Left cardiac atrium (tissue), 4 donors: ENCODE data around the gene MRGPRD. TPM values are rescaled to one million over a fixed set of nuclear protein-coding genes. Genes with fewer than 3 reads are reported as not detected.

ENCODE experiments used
- ATAC-seq, 2 donors: fragments of 200-7000 bp; cut with Tn5 transposase; one replicate each; pipeline ENCODE4 v1.9.1; 2020; ENCODE audit warnings: mild to moderate bottlenecking in 2 of 2, moderate library complexity in 2 of 2
- DNase-seq: peaks from one replicate; pipeline ENCODE4 v3.0.0-alpha.2; 2020
- intact Hi-C, 2 donors: fragments of 100-400 bp; cut with DNase I; formaldehyde crosslinking; loops; one replicate each; pipeline versions ENCODE4 v1.14.1 to v1.15.1; 2022 to 2023
- long read RNA-seq: library from polyadenylated mRNA; unstranded; transcript quantifications from one replicate; pipeline ENCODE4 v2.0.0, GENCODE V29; 2021
- total RNA-seq, 2 donors: library from RNA; stranded (reverse); fragmentation: NEBNext Ultra II Directional; extraction: Animal tissue kit (Norgen Biotek cat#: 25700); gene quantifications; one replicate each; pipeline ENCODE4 v1.2.1, GENCODE V29; 2021
- donor health status: DM: no; HTN: yes; CAD: no.
- donor health status: DM: no; HTN: yes; CAD: no; lungs with severe emphysema.
- donor health status: DM: yes; HTN: yes; CAD: no.
- donor health status: Dilated cardiomyopathy.

The MRGPRD gene, protein sequence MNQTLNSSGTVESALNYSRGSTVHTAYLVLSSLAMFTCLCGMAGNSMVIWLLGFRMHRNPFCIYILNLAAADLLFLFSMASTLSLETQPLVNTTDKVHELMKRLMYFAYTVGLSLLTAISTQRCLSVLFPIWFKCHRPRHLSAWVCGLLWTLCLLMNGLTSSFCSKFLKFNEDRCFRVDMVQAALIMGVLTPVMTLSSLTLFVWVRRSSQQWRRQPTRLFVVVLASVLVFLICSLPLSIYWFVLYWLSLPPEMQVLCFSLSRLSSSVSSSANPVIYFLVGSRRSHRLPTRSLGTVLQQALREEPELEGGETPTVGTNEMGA
- total RNA-seq, result not detected
- long read RNA-seq, result 0 reads

DNA sequence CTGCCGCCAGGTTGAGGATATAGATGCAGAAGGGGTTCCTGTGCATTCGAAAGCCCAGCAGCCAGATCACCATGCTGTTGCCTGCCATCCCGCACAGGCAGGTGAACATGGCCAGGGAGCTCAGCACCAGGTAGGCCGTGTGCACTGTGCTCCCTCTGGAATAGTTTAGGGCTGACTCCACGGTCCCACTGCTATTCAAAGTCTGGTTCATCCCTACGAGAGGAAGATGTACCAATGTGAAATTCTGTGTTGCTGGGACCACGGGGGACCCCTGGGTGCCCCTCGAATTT, at the start of gene MRGPRD:
Gene MRGPRD (minus strand): TSS at position 211 of the 290 bp plus-strand sequence. CDS start 0 bp downstream, at position 211.
- ATAC-seq, result no peak
- no peak for DNase-seq
- intact Hi-C loops, result no loop called here

DNA sequence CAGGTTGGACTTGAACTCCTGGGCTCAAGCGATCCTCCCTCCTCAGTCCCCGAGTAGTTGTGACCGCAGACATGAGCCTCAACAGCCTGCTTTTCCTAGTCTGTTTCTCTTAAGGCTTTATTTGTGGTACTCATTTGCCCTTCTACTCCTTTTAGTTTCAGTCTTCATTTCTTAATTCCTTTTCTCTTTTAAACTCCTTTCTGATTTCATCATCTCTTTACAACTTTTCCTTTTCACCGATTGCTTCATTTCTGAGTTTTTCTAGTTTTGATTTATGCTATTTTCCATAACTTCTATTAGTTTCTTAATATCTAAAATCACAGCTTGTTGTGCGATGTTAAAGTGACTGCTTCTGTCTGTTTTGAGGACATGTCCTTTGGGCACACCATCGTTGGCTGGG, 49.5 kb upstream of the MRGPRD start:
- DNase-seq, result no peak
- intact Hi-C loops, result no loop called here
- ATAC-seq, result no peak

DNA sequence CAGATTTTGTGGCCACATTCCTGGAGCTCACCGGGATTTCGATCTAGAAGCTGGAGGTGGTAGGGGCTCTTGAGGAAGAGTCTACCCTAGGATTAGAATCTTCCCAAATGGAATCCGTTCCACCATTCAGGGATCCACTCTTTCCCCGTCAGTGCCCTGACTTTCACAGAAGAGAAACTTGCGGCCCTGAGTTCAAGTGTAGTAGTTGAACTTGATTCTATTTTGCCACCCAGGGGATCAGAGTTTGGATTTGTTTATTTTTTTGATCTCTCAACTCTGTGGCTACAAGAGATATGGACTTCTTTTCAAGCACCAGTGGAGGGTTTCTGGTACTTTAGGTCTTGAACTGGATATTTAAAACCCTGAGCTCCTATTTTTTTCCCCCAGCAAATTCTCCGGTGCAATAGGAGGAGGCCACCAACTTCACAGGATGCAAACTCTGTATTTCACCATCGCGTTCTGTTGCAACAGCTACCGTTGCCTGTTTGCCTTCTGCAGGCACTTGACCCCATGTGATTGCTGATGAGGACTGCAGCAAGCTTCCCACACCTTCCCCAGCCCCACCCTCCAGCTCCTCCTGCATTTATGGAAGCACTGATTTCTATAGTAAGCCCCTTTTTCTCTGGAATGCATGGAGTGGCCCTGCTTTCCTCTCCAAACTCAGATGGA, 47.1 kb upstream of the MRGPRD start:
- ATAC-seq, result no peak

DNA sequence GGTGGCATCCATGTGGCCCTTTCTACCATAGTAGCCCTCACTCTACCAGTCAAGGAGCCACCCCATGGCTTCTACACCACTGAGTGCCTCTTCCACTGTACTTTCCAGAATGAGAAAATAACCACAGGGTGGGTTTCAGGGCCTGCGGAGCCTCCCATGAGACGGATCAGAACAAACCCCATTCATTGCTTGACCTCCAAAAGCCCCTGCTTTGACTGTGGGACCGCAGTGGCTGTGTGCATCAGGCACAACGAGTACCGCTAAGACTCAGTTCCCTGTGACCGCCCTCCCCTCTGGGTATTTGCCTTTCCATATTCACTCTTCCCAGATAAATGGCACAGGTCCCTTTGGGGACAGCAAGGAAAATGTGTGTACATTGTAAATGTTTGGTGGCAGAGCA, 43.7 kb upstream of the MRGPRD start:
- intact Hi-C loops, result no loop called here

More for the DNA sequence above, 47.1 kb upstream of the MRGPRD start:
- DNase-seq, result no peak
- intact Hi-C loops, result no loop called here

DNA sequence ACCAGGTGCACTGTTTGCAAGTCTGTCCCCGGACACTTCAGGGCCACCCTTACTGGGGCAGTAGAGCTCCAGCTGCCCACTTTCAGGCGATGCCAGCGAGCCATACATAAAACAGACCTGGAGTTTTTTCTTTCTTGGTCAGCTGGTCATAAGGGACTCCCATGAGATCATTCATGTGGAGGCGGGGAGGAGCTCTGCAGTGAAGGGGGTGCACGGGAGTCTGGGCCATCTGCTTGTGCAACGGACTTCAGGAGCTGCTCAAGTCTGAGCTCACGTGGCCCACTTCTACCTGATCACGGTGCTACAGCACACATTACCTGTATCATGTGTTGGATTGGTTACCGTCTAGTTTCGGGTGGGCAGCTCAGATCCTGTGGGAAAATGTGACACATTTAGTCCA, 41.5 kb upstream of the MRGPRD start:
- ATAC-seq, result no peak
- DNase-seq, result no peak
- intact Hi-C loops, result no loop called here

More for the DNA sequence above, 43.7 kb upstream of the MRGPRD start:
- ATAC-seq, result no peak
- no peak for DNase-seq

DNA sequence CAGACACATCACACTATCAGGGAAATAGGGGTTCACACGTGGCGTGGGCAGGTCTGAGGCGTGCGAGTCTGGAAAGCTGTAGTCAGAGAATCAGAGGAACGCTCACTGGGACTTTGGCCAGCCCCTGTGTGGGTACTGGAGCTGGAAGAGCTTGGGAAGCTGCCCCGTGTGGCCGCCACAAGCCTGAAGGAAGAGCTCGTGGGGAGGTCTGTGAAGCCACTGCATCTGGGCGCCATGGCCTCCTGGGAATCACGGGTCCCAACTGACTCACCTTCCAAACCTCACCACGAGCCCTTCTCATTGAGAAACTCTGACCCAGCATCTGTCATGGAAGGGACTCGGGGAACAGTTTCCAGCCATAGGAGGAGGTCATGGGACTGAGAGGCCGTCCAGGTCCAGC, 38.1 kb upstream of the MRGPRD start:
- no peak for DNase-seq
- no peak for ATAC-seq
- intact Hi-C loops, result no loop called here

DNA sequence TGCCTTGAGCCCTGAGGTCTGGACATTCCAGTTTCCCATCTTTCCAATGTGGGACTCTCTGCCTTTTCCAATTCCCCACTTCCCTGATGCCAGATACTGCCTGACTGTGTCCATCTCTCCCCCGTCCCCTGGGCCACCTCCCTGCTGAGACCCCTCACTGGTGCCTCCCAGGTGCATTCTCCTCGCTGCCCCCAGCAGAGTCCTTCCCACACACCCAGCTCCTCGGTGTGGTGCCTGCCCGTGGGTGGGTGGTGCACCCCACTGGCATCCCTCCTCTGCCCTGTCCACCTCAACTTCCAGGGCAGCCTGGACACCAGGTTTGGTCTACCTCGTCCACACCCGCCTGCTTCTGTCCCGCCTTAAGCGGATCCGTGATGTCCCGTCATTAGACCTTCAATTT, 37.2 kb upstream of the MRGPRD start:
- intact Hi-C loops, result no loop called here

DNA sequence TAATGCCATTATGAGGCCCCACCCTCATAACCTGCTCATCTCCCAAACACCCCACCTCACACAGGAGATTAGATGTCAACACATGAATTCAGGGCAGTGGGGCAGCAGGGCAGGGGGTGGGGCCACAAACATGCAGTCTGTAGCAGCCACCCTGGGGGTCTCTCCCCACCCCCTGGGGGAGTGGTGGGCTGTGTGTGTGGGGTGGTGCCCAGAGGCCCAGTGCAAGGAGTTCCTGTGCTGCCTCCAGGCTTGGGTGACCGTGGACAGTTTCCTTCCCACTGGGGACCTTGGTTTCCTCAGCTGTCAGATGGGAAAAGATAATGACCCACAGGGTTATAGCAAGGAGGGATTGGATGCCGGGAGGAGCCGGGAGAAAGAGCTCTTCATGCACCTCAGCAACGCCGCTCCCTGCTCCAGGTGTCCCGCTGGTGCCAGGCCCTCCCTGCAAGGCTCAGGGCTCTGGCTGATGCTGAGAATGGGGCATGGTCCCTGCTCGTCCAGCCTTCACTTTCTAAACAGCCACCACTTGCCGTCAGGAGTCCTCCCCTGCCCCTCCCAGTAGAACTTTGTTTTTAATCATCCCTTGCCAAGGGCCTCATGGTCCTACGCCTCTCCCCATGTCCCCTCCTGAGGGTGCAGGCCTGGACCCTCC, 34.2 kb upstream of the MRGPRD start:
- intact Hi-C loops, result no loop called here
- DNase-seq (no peak), ATAC-seq (no peak)

More for the DNA sequence above, 37.2 kb upstream of the MRGPRD start:
- ATAC-seq, result no peak
- DNase-seq, result no peak

DNA sequence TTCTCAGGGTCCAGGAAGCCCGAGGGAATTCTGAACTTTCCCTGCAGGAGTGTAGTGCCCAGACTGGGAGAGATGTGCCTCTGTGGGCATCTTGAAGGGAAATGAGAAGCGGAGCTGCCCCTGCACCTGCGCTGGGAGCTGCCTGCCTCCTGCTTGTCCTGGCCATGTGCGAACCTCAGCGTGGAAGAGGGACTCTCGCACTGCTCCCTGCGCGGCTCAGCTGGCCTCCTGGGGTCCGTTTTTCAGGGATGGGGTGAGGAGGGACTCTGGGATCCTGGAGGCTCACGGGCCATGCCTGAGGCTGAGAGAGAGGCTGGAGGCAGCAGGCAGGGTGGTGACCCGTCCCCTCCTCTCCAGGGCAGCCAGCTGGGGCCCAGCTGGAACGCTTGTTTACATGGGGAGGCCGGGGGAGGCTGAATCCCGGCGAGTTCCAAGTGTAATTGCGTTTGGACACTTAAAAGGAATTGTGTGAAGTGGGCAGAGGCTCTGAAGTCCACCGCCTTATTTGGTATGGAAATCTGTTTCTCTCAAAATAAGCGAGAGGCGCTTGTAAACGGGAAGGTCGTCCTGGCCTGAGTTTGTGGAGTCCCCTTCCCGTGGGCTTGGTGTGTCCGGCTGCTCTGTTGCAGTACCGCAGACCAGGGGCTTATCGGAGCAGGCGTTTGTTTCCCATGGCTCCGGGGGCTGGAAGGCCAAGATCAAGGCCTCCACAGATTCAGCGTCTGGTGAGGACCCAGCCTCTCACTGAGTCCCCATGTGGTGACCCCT, 33.5 kb upstream of the MRGPRD start:
- DNase-seq, result peak; percentile 67
- peak; percentile 27 to 55 for ATAC-seq
- intact Hi-C loops, result no loop called here

DNA sequence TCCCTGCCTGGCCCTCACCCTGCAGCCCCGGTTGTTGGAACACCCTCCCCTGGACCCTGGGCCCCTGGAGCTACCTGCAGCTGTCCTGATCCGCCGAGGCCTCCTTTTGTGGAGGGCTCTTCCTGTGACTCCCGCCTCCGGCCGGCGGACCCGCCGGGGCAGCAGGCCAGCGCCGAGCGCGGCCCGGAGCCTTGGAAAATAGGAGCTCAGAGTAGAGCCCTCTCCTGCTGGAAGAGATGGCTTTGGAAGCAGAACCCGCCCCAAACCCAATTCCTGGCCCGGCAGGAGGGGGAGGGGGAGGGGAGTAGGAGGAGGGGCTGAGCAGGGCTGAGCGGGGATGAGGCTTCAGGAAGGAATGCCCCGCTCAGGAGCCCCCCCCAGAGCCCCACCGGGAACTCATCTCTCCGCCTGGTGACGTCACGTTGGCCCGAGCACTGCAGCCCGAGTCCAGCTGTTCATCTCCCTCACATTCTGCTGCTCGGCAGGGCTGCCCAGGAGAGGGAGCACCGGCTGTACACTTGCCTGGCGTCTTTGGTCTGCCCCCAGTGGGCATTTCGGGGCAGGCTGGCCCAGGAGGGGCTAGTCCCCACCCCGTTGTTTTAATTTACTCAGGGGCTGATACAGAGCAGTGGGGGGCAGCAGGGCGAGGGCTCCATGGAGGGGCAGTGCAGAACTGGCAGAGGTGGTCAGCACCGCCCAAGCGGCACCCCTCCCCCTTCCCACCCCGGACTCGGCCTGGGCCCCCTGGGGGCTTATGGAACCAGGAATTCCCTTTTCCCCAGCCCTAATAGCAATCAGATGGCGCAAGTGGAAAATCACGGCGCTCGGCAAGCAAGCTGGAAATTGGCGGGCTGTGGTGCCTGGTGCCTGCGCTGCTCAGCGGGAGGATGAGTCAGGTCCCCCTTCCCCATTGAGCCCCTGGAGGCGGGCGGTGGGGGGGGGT, 32.5 kb upstream of the MRGPRD start, which contains the start of gene MRGPRF:
Gene MRGPRF (minus strand): TSS at position 238 of the 943 bp plus-strand sequence. CDS start 3,345 bp downstream, outside the sequence.
- intact Hi-C loops, result no loop called here
- ATAC-seq (peak; percentile 54 to 75), DNase-seq (peak; percentile 92)

DNA sequence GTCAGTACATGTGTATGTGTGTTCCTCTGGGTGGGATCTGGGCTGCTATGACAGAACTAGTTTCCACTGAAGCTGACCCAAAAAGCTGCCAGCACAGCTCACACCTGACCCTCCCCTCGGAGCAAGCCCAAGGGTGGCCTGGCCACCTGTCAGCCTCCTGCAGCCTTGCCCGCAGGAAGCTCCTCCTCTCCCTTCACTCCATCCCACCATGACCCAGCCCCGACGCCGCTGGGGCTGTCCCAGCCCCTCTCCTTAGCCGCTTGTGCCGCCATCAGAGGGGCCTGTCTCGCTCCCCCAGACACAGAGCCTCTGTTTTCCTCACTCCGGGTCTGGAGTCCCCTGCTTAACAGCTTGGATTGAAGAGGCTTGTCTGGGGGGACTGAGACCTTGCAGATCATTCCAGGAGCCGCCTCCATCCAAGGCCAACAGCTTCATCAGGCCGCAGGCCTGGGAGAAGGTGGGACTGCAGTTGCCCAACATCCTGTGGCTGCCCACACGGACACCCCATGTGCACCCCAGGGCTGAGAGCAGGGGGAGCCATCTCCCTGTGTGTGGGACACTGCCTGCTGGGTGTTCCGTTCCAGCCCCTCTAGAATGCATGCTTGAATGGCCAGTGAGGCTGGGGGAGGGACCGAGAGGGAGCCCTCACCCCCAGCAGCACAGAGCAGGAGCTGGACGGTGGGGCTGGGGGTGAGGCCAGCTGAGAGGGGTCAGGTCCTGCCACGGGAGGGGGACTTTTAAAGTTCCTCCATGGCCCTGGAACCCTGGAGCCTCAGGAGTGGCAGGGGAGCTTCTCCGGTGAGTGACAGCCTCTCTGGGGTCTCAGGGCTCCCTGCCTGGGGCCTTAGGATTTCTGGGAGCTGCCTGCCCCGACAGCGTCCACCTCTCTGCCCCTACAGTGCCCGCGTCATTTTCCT, 31.6 kb upstream of the MRGPRD start:
- intact Hi-C loops, result no loop called here
- ATAC-seq (no peak), DNase-seq (no peak)

DNA sequence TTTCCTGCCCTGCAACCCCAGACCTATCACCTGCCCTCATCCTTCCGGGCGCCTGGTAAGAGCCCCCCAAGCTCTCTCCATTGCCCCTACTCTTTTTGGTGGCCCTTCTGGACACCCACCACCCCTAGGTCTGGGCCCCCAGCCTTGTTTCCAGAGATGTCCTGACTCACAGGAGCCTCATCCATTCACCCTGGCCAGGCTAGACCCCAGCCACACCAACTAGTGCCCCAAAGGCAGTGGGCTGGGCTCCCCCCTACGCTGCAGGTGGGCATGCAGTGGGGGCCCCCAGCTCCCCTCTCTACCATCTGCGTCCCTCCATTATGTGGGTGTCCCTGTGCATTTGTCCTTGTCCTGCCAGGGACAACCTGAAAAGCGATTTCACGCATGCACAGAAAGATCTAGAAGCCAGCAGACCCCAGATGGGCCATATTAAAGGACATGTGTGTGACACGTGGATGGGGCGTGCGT, 30.9 kb upstream of the MRGPRD start:
- intact Hi-C loops, result no loop called here
- ATAC-seq, result no peak
- DNase-seq, result no peak

DNA sequence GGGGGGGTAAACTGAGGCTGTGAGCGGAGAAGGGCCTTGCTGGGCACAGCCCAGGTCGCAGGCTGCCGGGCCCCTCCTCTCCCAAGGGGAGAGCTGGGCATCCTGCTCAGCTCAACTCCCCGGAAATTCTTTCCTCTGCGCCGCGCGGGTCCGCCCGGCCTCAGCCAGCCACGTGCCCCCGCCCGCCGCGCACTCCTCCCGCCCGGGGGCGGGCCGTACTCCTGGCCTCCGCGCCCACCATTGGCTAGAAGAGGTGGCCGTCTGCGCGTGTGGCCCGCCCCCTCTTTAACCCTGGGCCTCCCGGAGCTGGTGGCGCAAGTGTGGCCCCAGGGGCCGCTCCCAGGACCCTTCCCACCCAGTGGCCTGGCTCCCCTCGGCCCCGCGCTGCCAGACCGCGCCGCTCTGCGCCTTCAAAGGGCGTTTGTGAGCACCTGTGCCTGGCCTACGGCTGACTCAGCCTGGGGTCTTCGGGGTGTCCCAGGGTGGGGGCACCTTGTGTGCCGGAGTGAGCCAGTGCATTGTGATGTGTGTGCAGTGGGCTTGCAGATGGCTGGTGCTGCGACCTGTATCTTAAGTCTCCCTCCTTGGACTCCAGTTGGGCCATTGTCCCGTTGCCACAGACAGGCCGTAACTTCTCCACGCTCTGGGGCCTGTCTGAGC, 30.3 kb upstream of the MRGPRD start:
- DNase-seq, result peak; percentile 85
- ATAC-seq, result peak; percentile 62 to 70
- intact Hi-C loops, result no loop called here

DNA sequence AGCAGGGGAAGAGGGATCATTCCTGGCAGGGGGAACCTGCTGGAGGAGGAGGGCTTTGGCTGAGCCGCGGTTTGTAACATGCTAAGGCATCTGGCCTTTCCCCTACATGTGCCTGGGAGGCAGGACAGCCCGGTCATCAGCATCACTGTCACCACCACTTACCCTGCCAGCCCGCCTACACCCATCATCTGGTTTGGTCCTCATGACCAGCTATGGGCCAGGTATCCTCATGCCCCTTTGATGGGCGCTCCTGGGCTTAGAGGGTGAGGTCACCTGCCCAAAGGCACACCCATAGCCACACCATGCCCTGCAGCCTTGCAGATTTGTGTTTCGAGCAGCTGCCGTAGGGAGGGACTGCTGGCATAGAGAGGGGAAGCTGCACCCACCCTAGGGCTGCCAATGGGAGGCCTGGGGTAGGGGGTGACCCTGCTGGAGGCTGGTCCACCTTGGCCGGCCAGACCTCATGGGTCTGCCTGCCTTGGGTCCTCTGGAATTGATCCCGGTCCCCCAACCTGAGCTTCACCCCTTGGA, 29.6 kb upstream of the MRGPRD start:
- intact Hi-C loops, result no loop called here
- no peak for ATAC-seq

DNA sequence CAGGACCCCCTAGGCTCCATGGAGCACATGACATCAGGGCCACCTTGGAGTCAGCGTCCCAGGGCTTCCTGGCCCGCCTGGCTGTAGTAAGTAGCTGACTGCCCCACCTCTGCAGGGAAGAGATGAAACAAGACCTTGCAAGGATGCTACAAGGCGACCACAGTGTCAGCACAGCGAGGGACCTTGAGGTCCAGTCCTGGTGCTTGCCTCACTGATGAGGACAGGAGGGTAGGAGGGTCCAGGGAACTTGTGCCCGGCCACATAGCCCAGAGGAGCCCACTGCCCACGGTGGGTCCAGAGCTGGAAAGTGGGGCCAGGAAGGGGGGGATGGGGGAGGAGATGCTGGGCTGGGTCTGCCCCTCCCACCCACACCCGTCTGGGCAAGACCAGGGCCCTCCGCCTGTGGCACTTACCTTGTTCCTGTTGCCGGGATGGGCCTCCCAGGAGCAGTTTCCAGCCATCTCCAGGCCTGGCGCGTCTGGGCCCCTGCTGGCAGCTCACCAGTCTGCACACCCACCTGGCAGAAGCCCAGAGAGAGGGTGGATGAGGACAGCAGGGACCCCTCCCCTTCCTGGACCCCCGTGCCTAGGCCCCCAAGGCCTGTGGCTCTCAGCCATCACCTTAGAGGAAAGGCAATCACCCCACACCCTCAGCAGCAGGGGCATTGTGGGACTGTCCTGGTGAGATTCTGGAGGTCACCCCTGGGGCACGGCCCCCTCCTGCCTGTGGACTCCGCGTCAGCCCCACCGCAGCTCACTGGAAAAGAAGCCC, 28.8 kb upstream of the MRGPRD start:
- DNase-seq (no peak), ATAC-seq (no peak)
- intact Hi-C loops, result no loop called here

More for the DNA sequence above, 29.6 kb upstream of the MRGPRD start:
- no peak for DNase-seq
